Mucosa of rectum (tissue), 2 donors: ENCODE results near the gene ENDOG.
"Not testable (repeated sequence)": the region's sequence is repeated elsewhere in the genome, so short reads cannot be mapped to it uniquely, and the experiment has no call there.

ENCODE experiments used
- H3K27ac ChIP-seq, 2 donors: one replicate each; pipeline ENCODE4 v1.7.0; 2013; ENCODE audit warnings: inconsistent platforms in 2 of 2, low read depth in 2 of 2, low read length in 2 of 2
- H3K27me3 ChIP-seq, 2 donors: one replicate each; pipeline ENCODE4 v1.7.0; 2013; ENCODE audit warnings: low read length in 2 of 2; ENCODE audit not compliant: control insufficient read depth in 2 of 2, insufficient read depth in 2 of 2
- H3K36me3 ChIP-seq, 2 donors: one replicate each; pipeline ENCODE4 v1.7.0; 2013; ENCODE audit warnings: low read length in 2 of 2; ENCODE audit not compliant: control insufficient read depth in 2 of 2, insufficient read depth in 2 of 2
- H3K4me1 ChIP-seq, 2 donors: one replicate each; pipeline ENCODE4 v1.7.0; 2013; ENCODE audit warnings: low read length in 2 of 2, mild to moderate bottlenecking in 1 of 2; ENCODE audit not compliant: control insufficient read depth in 2 of 2, insufficient read depth in 2 of 2
- H3K4me3 ChIP-seq, 2 donors: one replicate each; pipeline ENCODE4 v1.7.0; 2013; ENCODE audit warnings: low read length in 2 of 2
- H3K9ac ChIP-seq, 2 donors: one replicate each; pipeline ENCODE4 v1.7.0; 2013; ENCODE audit warnings: low read length in 2 of 2, low read depth in 1 of 2, mild to moderate bottlenecking in 1 of 2
- H3K9me3 ChIP-seq, 2 donors: one replicate each; pipeline ENCODE4 v1.7.0; 2013; ENCODE audit warnings: low read length in 2 of 2; ENCODE audit not compliant: control insufficient read depth in 2 of 2
- donor health status: healthy.
- donor health status: Normal muscosa, but diverticular disease.

The ENDOG gene

DNA sequence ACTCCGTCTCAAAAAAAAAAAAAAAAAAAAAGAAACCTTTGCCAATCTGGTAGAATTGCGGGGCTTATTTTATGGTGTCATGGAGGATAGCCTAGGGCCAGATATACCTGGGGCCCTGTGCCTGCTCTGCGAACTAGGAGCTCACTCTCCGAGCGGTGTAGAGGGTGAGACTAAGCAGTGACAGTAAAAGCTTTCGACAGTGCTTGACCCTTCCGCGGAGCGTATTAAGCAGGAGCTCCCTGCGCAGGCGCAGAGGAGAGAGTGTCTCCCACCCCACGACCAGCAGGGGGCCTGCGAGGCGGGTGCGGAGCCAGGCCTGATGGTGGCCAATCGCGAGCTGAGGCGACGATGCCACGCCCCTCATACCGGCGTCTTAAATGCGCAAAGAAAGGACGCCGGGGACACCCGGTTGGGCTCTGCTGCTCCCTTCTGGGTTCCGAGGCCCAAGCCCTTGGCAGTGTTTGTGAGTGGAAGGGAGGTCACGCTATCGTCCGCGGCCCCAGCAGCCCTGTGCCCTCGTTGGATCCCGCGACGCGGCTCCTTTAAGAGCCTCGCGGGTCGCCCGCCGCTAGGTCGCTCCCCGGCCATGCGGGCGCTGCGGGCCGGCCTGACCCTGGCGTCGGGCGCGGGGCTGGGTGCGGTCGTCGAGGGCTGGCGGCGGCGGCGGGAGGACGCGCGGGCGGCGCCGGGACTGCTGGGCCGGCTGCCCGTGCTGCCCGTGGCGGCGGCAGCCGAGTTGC lies at the start of gene ENDOG:
Gene ENDOG, plus strand, starts transcription at position 402 of the 740 bp plus-strand sequence. Its CDS starts 185 bp downstream, at position 587.
- Histone ChIP-seq H3K4me3 (peak within 1 kb of the TSS; percentile 63 to 82), H3K9me3 (no peaks in the 10 kb centered on the region), H3K27ac (peak within 1 kb of the TSS; percentile 87 to 90), H3K4me1 (peaks cover 14 to 15% of the 10 kb centered on the region in 2 donors), H3K27me3 (no peaks in the 10 kb centered on the region), H3K9ac (peak within 1 kb of the TSS; percentile 70 to 77), H3K36me3 (peaks cover 19 to 21% of the 10 kb centered on the region in 2 donors)

DNA sequence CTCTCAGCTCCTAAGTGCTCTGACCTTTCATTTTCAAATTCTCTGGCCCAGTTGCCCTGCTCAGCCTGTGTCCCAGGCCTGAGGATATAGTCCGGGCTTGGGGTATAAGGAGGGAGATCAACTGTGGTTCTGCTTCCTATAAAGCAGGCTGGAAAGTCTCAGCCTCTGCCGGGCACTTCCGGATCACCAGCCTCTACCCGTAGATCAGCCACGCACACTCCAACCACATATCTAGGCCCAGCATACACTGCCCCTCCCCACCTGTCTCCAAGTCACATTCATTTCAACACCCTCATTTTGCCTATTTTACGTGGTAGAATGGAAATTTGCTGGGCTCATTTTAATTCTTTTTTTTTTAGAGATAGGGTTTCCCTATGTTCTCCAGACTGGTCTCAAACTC lies 49.7 kb upstream of the ENDOG start:
- Histone ChIP-seq H3K27ac (no peak overlapping the region), H3K36me3 (peaks cover 3 to 13% of the 10 kb centered on the region in 2 donors), H3K4me1 (peaks cover 13 to 15% of the 10 kb centered on the region in 2 donors), H3K9me3 (no peaks in the 10 kb centered on the region), H3K9ac (no peak overlapping the region), H3K4me3 (no peak overlapping the region), H3K27me3 (no peaks in the 10 kb centered on the region)

DNA sequence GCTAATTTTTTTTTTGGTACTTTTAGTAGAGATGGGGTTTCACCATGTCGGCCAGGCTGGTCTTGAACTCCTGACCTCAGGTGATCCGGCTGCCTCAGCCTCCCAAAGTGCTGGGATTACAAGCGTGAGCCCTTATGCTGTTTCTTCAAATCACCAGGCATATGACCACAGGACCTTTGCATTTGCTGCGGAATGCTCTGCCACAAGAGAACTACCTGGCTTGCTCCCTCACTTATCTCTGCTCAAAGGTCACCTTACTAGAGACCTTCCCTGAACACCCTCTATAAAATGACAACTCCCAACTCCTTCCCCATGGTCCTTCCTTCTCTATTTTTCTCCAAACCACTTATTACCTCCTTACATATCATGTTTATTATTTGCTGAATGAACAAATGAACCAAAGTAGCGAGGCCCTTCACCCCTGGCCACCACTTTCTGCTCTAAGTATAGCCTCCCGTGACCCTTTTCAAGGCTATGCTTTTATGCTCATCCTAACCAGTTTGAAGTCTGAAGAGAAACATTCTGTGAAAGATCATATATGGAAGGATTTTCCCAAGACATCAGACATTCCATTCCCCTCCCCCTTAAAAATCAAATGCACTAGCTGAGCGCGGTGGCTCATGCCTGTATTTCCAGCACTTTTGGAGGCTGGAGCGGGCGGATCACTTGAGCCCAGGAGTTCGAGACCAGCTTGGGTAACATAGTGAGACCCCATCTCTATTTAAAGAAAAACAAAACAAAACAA lies 47.8 kb upstream of the ENDOG start:
- Histone ChIP-seq H3K27me3 (no peaks in the 10 kb centered on the region), H3K36me3 (peaks cover 3 to 10% of the 10 kb centered on the region in 2 donors), H3K9ac (peak overlapping the region; percentile 99), H3K9me3 (no peaks in the 10 kb centered on the region), H3K4me1 (peaks cover 13 to 15% of the 10 kb centered on the region in 2 donors), H3K27ac (peak overlapping the region; percentile 97 to 98), H3K4me3 (peak overlapping the region; percentile 91 to 97)

DNA sequence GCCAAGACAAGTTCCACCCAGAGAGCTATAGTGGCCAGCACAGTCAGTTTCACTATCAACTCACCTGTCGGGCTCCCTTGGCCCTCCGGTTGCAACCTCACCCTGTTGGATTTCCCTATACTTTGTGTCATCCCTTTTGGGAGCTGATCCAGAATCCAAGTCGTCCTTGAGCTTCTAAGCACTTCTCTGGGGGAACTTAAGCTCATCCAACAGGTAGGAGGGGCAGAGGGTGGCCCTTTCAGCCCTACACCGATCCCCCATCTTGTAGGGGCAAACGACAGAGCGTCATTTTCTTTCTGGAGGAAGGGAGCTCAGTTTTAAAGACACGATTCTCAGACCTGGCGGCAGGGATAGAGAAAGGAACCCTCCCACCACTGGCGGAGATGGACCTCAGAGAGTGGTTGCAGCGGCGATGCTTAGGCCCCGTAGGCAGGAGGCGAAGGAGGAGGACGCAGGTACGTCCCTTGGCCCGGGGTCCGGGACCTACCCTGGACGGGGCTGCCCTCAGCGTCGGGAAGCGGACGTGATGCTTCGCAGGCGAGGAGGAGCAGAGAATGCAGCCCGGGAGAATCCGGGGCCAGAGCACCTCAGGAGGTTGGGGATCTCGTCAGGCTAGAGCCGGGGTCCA lies 47.1 kb upstream of the ENDOG start:
- Histone ChIP-seq H3K27ac (peak overlapping the region; percentile 97 to 98), H3K27me3 (no peaks in the 10 kb centered on the region), H3K36me3 (peaks cover 3 to 10% of the 10 kb centered on the region in 2 donors), H3K4me3 (peak overlapping the region; percentile 91 to 97), H3K9me3 (no peaks in the 10 kb centered on the region), H3K4me1 (peaks cover 13 to 15% of the 10 kb centered on the region in 2 donors), H3K9ac (peak overlapping the region; percentile 99)

DNA sequence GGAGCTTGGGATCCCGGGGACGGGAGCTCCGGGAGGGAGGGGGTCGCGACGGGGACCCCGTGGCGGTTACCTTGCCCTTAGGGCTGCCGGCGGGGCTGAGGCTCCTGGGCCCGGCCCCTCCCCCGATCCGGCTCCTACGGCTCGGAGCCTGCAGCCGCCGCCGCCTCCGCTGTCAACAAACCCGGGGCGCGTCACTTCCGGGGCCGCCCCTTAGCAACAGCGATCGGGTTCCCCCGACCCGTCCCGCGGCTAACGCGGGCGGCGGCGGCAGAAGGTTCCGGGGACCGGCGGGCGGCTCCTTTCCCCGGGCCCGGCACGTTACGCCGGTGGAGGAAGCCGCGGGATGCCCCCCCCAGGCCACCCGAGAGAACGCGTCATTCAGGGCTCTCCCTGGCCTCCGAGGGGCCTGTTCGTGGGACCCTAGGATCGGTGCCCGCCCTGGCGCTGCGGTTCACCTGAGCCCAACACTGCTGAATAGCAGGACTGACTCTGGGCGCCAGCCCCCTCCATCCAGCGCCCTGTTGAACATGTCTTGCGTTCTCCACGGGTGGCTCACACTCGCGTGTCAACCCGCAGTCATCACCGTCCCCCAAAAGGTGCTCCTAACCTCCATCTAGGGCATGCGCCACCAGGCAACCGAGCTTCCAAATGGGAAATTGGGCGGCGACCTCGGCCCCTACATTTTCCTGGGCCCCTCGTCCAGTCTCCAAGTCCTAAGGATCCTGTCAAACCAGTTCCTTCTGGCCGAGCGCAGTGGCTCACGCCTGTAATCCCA lies 46.4 kb upstream of the ENDOG start, which contains the start of gene ZER1:
Gene ZER1, minus strand, starts transcription at position 183 of the 775 bp plus-strand sequence. CDS start 16,362 bp downstream, outside the sequence.
- Histone ChIP-seq H3K4me3 (peak within 1 kb of the TSS; percentile 91 to 97), H3K27ac (peak within 1 kb of the TSS; percentile 97 to 98), H3K27me3 (no peaks in the 10 kb centered on the region), H3K9me3 (no peaks in the 10 kb centered on the region), H3K4me1 (peaks cover 13 to 15% of the 10 kb centered on the region in 2 donors), H3K36me3 (peaks cover 3 to 10% of the 10 kb centered on the region in 2 donors), H3K9ac (peak within 1 kb of the TSS; percentile 99)

GRCh38 chr9:128773049-128773448 lies 45.3 kb upstream of the ENDOG start:
- H3K36me3 ChIP-seq, result peaks cover 0 to 4% of the 10 kb centered on the region in 2 donors
- H3K9me3 ChIP-seq, result no peaks in the 10 kb centered on the region
- no peak overlapping the region for H3K4me3 ChIP-seq
- H3K27me3 ChIP-seq, result no peaks in the 10 kb centered on the region
- H3K4me1 ChIP-seq, result peaks cover 13 to 15% of the 10 kb centered on the region in 2 donors
- no peak overlapping the region for H3K9ac ChIP-seq
- no peak overlapping the region for H3K27ac ChIP-seq

DNA sequence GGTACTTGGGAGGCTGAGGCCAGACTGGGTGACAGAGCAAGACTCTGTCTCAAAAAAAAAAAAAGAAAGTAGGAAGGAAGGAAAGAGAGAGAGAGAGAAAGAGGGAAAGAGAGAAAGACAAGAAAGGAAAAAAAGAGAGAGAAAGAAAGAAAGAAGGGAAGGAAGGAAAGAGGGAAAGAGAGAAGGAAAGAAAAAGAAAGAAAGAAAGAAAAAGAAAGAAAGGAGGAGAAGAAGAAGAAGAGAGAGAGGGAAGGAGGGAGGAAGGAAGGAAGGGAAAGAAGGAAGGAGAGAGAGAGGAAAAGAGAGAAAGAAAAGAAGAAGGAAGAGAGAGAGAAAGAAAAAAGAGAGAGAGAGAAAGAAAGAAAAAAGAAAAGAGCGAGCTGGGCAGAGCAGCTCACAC lies 43.5 kb upstream of the ENDOG start:
- Histone ChIP-seq H3K4me3 (no peak overlapping the region), H3K27me3 (no peaks in the 10 kb centered on the region), H3K9me3 (no peaks in the 10 kb centered on the region), H3K36me3 (no peaks in the 10 kb centered on the region), H3K4me1 (peaks cover 13 to 15% of the 10 kb centered on the region in 2 donors), H3K27ac (no peak overlapping the region), H3K9ac (no peak overlapping the region)

DNA sequence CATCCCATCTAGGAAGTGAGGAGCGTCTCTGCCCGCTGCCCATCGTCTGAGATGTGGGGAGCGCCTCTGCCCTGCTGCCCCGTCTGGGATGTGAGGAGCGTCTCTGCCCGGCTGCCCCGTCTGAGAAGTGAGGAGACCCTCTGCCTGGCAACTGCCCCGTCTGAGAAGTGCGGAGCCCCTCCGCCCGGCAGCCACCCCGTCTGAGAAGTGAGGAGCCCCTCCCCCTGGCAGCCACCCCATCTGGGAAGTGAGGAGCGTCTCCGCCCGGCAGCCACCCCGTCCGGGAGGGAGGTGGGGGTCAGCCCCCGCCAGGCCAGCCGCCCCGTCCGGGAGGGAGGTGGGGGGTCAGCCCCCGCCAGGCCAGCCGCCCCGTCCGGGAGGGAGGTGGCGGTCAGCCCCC lies 38.2 kb upstream of the ENDOG start:
- H3K9ac ChIP-seq, H3K27ac ChIP-seq, H3K4me1 ChIP-seq, H3K4me3 ChIP-seq, H3K27me3 ChIP-seq, H3K36me3 ChIP-seq, H3K9me3 ChIP-seq: not testable (repeated sequence)

DNA sequence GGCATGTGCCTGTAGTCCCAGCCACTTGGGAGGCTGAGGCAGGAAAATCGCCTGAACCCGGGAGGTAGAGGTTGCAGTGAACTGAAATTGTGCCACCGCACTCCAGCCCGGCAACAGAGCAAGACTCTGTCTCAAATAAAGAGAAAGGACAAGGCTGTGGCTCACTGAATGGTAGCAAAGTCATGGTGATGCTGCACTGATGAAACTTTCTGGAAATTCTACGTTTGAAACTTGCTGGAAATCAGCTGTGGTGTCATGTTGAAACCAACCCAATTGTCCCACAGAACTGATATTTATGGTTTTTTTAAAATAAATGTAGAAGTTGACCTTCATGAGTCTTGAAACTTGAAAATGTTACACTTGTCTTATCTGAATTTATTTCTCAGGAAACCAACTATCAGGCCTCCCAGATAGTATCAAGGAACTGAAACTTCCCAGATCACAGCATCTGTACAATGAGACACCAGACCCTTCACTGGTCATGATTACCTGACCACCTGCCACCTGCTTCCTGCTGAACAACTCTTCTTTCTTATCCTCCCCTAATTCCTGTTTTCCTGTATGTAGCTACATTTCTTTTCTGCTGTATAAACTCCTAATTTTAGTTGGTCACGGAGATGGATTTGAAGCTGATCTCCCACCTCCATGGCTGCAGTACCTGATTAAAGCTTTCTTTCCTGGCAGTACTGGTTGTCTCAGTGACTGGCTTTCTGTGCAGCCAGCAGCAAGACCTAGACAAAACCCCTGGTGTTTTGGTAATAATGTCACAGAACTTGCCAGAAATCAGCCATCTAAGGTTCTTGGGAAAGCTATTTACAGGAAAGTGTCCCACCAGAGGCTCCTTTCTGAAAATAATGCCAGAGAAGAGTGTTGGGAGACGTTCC lies 36.9 kb upstream of the ENDOG start:
- no peak overlapping the region for H3K4me3 ChIP-seq
- H3K9ac ChIP-seq, result no peak overlapping the region
- H3K27ac ChIP-seq, result no peak overlapping the region
- H3K9me3 ChIP-seq, result no peaks in the 10 kb centered on the region
- no peaks in the 10 kb centered on the region for H3K27me3 ChIP-seq
- no peaks in the 10 kb centered on the region for H3K4me1 ChIP-seq
- H3K36me3 ChIP-seq, result no peaks in the 10 kb centered on the region
